T-cell (primary cell): Measurements from ENCODE around the gene CDC42BPB. TPM values are rescaled to one million over a fixed set of nuclear protein-coding genes. Genes with fewer than 3 reads are reported as not detected.
"Not testable (repeated sequence)": the region's sequence is repeated elsewhere in the genome, so short reads cannot be mapped to it uniquely, and the experiment has no call there.

Source experiments
- ATAC-seq, 4 experiments: fragments of 200-7000 bp in 3 of 4; fragments of 150-1000 bp in 1 of 4; cut with Tn5 transposase; replicated peaks in 1 of 4; 1 replicate in 3 of 4; 2 replicates in 1 of 4; pipeline ENCODE4 v1.10.0; 2021; ENCODE audit warnings: moderate library complexity in 3 of 4, mild to moderate bottlenecking in 2 of 4, moderate number of reproducible peaks in 1 of 4
- CTCF ChIA-PET, 2 donors: fragments of 300-600 bp; sonication (Branson Sonifier 250); formaldehyde crosslinking; loops; one replicate each; lab custom pipeline; 2022; ENCODE audit warnings: antibody characterized with exemption in 2 of 2; lab: Charles Lee
- POLR2A ChIA-PET, 2 donors: fragments of 300-600 bp; sonication (Branson Sonifier 250); formaldehyde crosslinking; loops; one replicate each; lab custom pipeline; 2022; ENCODE audit warnings: antibody characterized with exemption in 2 of 2; lab: Charles Lee
- DNase-seq, 35 experiments: peaks; one replicate each; pipeline versions ENCODE4 v3.0.0 to v3.0.0-alpha.2; 2013 to 2023
- H3K27ac ChIP-seq: one replicate; pipeline ENCODE4 v1.5.1; 2013; ENCODE audit warnings: low read length
- H3K27me3 ChIP-seq, 2 experiments: replicated peaks in 1 of 2; 1 replicate in 1 of 2; 2 replicates in 1 of 2; pipeline versions ENCODE4 v1.6.1 to v1.7.0; 2013; ENCODE audit warnings: low read length in 1 of 2, mixed read lengths in 1 of 2; ENCODE audit not compliant: control insufficient read depth in 2 of 2, insufficient read depth in 2 of 2; ENCODE audit errors: extremely low read depth in 1 of 2
- H3K36me3 ChIP-seq, 2 donors: 1 replicate in 1 of 2; 2 replicates in 1 of 2; pipeline versions ENCODE4 v1.6.1 to v1.7.0; 2013; ENCODE audit warnings: low read length in 1 of 2; ENCODE audit not compliant: control insufficient read depth in 2 of 2, insufficient read depth in 1 of 2; ENCODE audit errors: extremely low read depth in 1 of 2
- H3K4me1 ChIP-seq, 2 experiments: 1 replicate in 1 of 2; 2 replicates in 1 of 2; pipeline versions ENCODE4 v1.6.1 to v1.7.0; 2013; ENCODE audit warnings: low read length in 2 of 2, mixed read lengths in 1 of 2; ENCODE audit not compliant: insufficient read depth in 2 of 2, control insufficient read depth in 1 of 2; ENCODE audit errors: extremely low read depth in 1 of 2
- H3K4me3 ChIP-seq, 2 donors: 1 replicate in 1 of 2; 2 replicates in 1 of 2; pipeline versions ENCODE4 v1.5.1 to v1.7.0; 2013; ENCODE audit warnings: mild to moderate bottlenecking in 2 of 2, low read length in 1 of 2, moderate library complexity in 1 of 2; ENCODE audit not compliant: control insufficient read depth in 1 of 2; ENCODE audit errors: extremely low read depth in 1 of 2
- H3K9me3 ChIP-seq: 2 replicates; pipeline ENCODE4 v1.7.0; 2013
- H3K27ac Mint-ChIP-seq, 2 donors: one replicate each; pipeline ENCODE4 v1.8.0; 2020 to 2021; ENCODE audit warnings: mild to moderate bottlenecking in 2 of 2, mixed read lengths in 2 of 2
- H3K27me3 Mint-ChIP-seq, 2 donors: one replicate each; pipeline ENCODE4 v1.8.0; 2021 to 2022; ENCODE audit warnings: mixed read lengths in 2 of 2
- H3K36me3 Mint-ChIP-seq: one replicate; pipeline ENCODE4 v1.8.0; 2021; ENCODE audit warnings: mixed read lengths
- H3K4me1 Mint-ChIP-seq, 3 donors: one replicate each; pipeline ENCODE4 v1.8.0; 2020 to 2022; ENCODE audit warnings: mixed read lengths in 3 of 3, mild to moderate bottlenecking in 1 of 3
- H3K4me3 Mint-ChIP-seq, 3 donors: one replicate each; pipeline ENCODE4 v1.8.0; 2020 to 2022; ENCODE audit warnings: mild to moderate bottlenecking in 3 of 3, mixed read lengths in 3 of 3, moderate library complexity in 3 of 3
- H3K9me3 Mint-ChIP-seq, 3 donors: one replicate each; pipeline ENCODE4 v1.8.0; 2020 to 2022; ENCODE audit warnings: mixed read lengths in 3 of 3
- WGBS: methylation state at CpG from one replicate; pipeline ENCODE4 v1.1.5; 2013; ENCODE audit warnings: missing lambda C conversion rate; ENCODE audit not compliant: insufficient coverage; 5-methylcytosine and 5-hydroxymethylcytosine counted together
- total RNA-seq, 35 experiments: library from RNA in 6 of 35; stranded (reverse) in 6 of 35; fragments of 120-200 nt in 1 of 35; gene quantifications; one replicate each; pipeline versions ENCODE4 v1.2.1 to v1.2.4 and lab custom pipeline; 2013 to 2026

CDC42BPB gene
- total RNA-seq, 5 donors from 2014 or later (not counting 1 experiment from before 2014, with no cell fraction given) = 5.3 to 17.5 (median 11.2) TPM

DNA sequence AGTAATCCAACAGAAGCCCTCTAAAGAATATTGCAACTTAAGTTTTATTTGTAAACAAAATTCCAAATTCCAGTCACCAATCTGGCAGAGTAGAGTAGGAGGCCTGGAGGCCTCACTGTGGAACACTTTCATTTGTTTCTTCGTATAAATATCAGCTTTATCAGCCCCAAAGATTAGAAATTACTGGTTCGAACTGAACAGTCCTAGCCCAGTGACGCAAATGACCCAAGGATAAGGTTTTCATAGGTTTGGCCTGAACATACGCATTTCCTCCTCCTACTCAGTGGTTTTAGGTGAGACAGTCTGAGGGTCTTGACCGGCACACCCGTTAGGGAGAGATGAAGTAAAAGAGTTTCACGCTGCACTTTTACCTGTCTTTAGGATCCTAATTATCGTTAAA lies 1.7 kb downstream of the CDC42BPB start:
- H3K4me3 Mint-ChIP-seq = peak overlapping the region; percentile 68 to 76 (median 72)
- DNase-seq (no peak), ATAC-seq (no peak)
- Histone ChIP-seq H3K4me3 (no peak overlapping the region), H3K27me3 (peaks cover 12 to 43% of the 10 kb centered on the region in 2 experiments), H3K9me3 (no peaks in the 10 kb centered on the region), H3K4me1 (peaks cover 2 to 16% of the 10 kb centered on the region in 2 experiments), H3K36me3 (no peaks in the 10 kb centered on the region), H3K27ac (no peak overlapping the region)
- peaks cover 8 to 19% (median 9%) of the 10 kb centered on the region in 3 donors for H3K4me1 Mint-ChIP-seq
- peak overlapping the region in 1 of 2 donors; percentile 43 for H3K27ac Mint-ChIP-seq
- H3K27me3 Mint-ChIP-seq = peaks cover 14 to 18% of the 10 kb centered on the region in 2 donors
- 100% methylated on average over 1 of the region's 8 CpGs for WGBS
- H3K36me3 Mint-ChIP-seq = no peaks in the 10 kb centered on the region
- ChIA-PET POLR2A (no interaction called here), CTCF (no interaction called here)
- H3K9me3 Mint-ChIP-seq = no peaks in the 10 kb centered on the region

DNA sequence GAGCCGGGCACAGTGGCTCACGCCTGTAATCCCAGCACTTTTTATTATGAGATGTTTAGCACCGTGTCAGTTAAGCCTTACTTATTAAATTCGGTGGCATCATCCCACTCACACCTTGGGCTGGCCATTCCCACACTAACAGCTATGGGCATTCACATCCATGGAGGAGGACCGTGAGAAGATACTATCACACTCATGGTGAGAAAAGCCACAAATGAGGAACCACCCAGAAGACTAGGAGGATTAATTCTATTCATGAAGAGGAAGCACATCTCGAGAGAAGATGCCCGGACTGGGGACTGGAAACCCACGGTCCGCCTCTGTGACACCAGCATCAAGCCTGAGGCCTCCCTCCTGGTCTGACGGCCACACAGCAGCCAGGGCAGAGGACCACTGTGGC lies 4.9 kb downstream of the CDC42BPB start:
- H3K4me3 Mint-ChIP-seq = no peak overlapping the region
- peaks cover 8 to 15% (median 9%) of the 10 kb centered on the region in 3 donors for H3K4me1 Mint-ChIP-seq
- Histone ChIP-seq H3K4me1 (peaks cover 2 to 7% of the 10 kb centered on the region in 2 experiments), H3K27me3 (peaks cover 2 to 27% of the 10 kb centered on the region in 2 experiments), H3K4me3 (no peak overlapping the region), H3K27ac (no peak overlapping the region), H3K36me3 (no peaks in the 10 kb centered on the region), H3K9me3 (no peaks in the 10 kb centered on the region)
- ATAC-seq (no peak), DNase-seq (no peak)
- ChIA-PET CTCF (no interaction called here), POLR2A (no interaction called here)
- 100% methylated on average over 1 of the region's 10 CpGs for WGBS
- H3K9me3 Mint-ChIP-seq = no peaks in the 10 kb centered on the region
- peaks cover 5 to 8% of the 10 kb centered on the region in 2 donors for H3K27me3 Mint-ChIP-seq
- H3K27ac Mint-ChIP-seq = no peak overlapping the region
- H3K36me3 Mint-ChIP-seq = no peaks in the 10 kb centered on the region

DNA sequence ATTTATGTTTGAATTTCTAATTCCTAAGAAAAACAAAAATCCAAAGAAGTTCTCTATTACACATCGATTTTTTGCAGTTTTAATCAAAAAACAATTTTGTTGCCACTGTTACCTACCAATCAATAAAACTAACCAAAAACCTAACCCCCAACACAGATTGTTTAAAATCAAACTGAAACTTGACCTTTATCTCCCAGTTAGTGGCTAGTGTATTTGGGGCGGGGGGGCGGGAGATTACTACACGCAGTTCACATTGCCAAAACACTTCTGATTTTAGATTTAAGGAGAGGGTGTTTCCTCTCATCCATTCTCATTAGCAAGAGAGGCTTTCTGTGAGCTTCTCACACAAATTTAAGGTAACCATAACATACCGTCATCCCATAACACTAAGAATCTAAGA lies 6.4 kb downstream of the CDC42BPB start:
- Mint-ChIP-seq H3K9me3 (no peaks in the 10 kb centered on the region), H3K4me3 (no peak overlapping the region), H3K27ac (no peak overlapping the region), H3K36me3 (no peaks in the 10 kb centered on the region), H3K27me3 (peaks cover 7 to 10% of the 10 kb centered on the region in 2 donors), H3K4me1 (peaks cover 3 to 13% (median 5%) of the 10 kb centered on the region in 3 donors)
- Histone ChIP-seq H3K4me3 (no peak overlapping the region), H3K27me3 (peaks cover 2 to 20% of the 10 kb centered on the region in 2 experiments), H3K27ac (no peak overlapping the region), H3K36me3 (no peaks in the 10 kb centered on the region), H3K9me3 (no peaks in the 10 kb centered on the region), H3K4me1 (no peaks in the 10 kb centered on the region)
- ATAC-seq (no peak), DNase-seq (no peak)
- ChIA-PET POLR2A (no interaction called here), CTCF (interaction anchor here in 1 of 2 donors (0.7 to 1.0 kb wide), 2 partner anchors 54 to 61 kb away, joined by 3 read pairs; no protein-coding TSS in a partner anchor)
- WGBS = no CpG with 5 or more reads among the region's 5 CpGs

DNA sequence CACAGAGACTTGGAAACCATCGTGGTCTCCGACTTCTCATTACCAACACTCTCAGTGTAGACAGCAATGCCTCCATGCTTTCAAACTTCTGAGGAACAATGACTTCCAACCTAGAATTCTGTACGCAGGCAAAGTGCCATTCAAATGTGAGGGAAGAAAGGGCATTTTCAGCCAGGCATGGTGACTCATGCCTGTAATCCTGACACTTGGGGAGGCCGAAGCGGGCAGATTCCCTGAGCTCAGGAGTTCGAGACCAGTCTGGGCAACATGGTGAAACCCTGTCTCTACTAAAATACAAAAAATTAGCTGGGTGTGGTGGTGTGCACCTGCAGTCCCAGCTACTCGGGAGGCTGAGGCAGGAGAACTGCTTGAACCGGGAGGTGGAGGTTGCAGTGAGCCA lies 9.9 kb downstream of the CDC42BPB start:
- H3K9me3 ChIP-seq, H3K4me3 Mint-ChIP-seq, H3K36me3 ChIP-seq, H3K36me3 Mint-ChIP-seq, H3K27ac Mint-ChIP-seq, DNase-seq, CTCF ChIA-PET, ATAC-seq, POLR2A ChIA-PET, H3K9me3 Mint-ChIP-seq, H3K4me1 Mint-ChIP-seq, H3K27ac ChIP-seq, H3K4me3 ChIP-seq, H3K4me1 ChIP-seq: not testable (repeated sequence)
- 100% methylated on average over 1 of the region's 8 CpGs for WGBS
- H3K27me3 Mint-ChIP-seq = peaks cover 10 to 12% of the 10 kb centered on the region in 2 donors
- peaks cover 0 to 23% of the 10 kb centered on the region in 2 experiments for H3K27me3 ChIP-seq

GRCh38 chr14:103045371-103045869 lies 11.9 kb downstream of the CDC42BPB start:
- peaks cover 0 to 23% of the 10 kb centered on the region in 2 experiments for H3K27me3 ChIP-seq
- POLR2A ChIA-PET = interaction anchor here in 1 of 2 donors (0.6 kb wide), 1 partner anchor 9 kb away, joined by 4 read pairs; no protein-coding TSS in a partner anchor
- Mint-ChIP-seq H3K4me1 (peaks cover 7 to 10% (median 7%) of the 10 kb centered on the region in 3 donors), H3K36me3 (peaks cover 4% of the 10 kb centered on the region), H3K9me3 (peaks cover 0 to 6% (median 0%) of the 10 kb centered on the region in 3 donors), H3K4me3 (peak overlapping the region in 1 of 3 donors; percentile 4), H3K27me3 (peaks cover 10 to 12% of the 10 kb centered on the region in 2 donors), H3K27ac (no peak overlapping the region)
- H3K36me3 ChIP-seq = no peaks in the 10 kb centered on the region
- H3K4me1 ChIP-seq = peaks cover 0 to 5% of the 10 kb centered on the region in 2 experiments
- 18% methylated on average over 11 of the region's 15 CpGs for WGBS
- CTCF ChIA-PET = no interaction called here
- no peak overlapping the region for H3K4me3 ChIP-seq
- no peaks in the 10 kb centered on the region for H3K9me3 ChIP-seq
- H3K27ac ChIP-seq = no peak overlapping the region
- no peak for ATAC-seq
- DNase-seq = no peak

- ChIA-PET CTCF (interaction anchor here in 1 of 2 donors (0.7 kb wide), 1 partner anchor 404 kb away, joined by 3 read pairs; no protein-coding TSS in a partner anchor), POLR2A (interaction anchor here in 1 of 2 donors (0.6 kb wide), 1 partner anchor 432 kb away, joined by 3 read pairs; no protein-coding TSS in a partner anchor)
- Mint-ChIP-seq H3K4me3 (no peak overlapping the region), H3K4me1 (peaks cover 7 to 10% (median 7%) of the 10 kb centered on the region in 3 donors), H3K36me3 (peaks cover 4% of the 10 kb centered on the region), H3K9me3 (peaks cover 0 to 6% (median 0%) of the 10 kb centered on the region in 3 donors), H3K27ac (no peak overlapping the region), H3K27me3 (peaks cover 12 to 14% of the 10 kb centered on the region in 2 donors)
- H3K27ac ChIP-seq = no peak overlapping the region
- no peak for ATAC-seq
- peaks cover 0 to 20% of the 10 kb centered on the region in 2 experiments for H3K27me3 ChIP-seq
- no peaks in the 10 kb centered on the region for H3K9me3 ChIP-seq
- no peaks in the 10 kb centered on the region for H3K36me3 ChIP-seq
- DNase-seq = no peak
- WGBS = 100% methylated on average over 2 of the region's 8 CpGs
- H3K4me3 ChIP-seq = no peak overlapping the region
- peaks cover 0 to 5% of the 10 kb centered on the region in 2 experiments for H3K4me1 ChIP-seq
These were observed 13.9 kb downstream of the CDC42BPB start for GRCh38 chr14:103043257-103044015.
